ENCODE results near the gene RALGDS.

The RALGDS gene

DNA sequence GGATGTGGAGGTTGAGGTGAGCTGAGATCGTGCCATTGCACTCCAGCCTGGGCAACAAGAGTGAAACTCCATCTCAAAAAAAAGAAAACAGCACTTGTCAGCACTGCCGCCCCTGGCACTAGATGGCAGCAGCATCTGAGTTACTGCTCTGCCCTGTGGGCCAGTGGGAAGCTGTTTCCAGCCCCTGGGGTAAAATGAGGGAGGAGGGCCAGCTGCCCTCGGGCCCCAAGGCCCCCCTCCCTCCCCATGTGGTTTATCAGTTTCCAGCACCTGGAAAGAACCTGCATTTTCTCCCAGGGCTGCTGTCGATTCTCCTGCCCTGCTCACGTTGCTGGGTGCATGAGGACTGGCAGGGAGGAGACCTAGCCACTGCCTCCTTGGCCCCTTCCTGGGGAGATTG is 72.4 kb downstream of the RALGDS start:
- peak in 1 of 2 donors; percentile 35 for DNase-seq

Data from CD4-positive, alpha-beta T cell treated with Interleukin-1 beta for 1 hour (primary cell).